Keratinocyte (primary cell): ENCODE data around the gene NAXD.

Experiments
- CTCF ChIP-seq, 3 experiments: IDR thresholded peaks in 1 of 3; conservative IDR thresholded peaks in 1 of 3; optimal IDR thresholded peaks in 1 of 3; 2 replicates in 2 of 3; 3 replicates in 1 of 3; pipeline versions ENCODE3 to v1.5.1; 2011; ENCODE audit warnings: low read length in 3 of 3, mild to moderate bottlenecking in 3 of 3, moderate library complexity in 2 of 3, control low read depth in 1 of 3, inconsistent platforms in 1 of 3; ENCODE audit not compliant: insufficient read depth in 2 of 3; ENCODE audit errors: extremely low read depth in 1 of 3
- EZH2 ChIP-seq: IDR thresholded peaks from one replicate; pipeline ENCODE4 v1.6.1; 2012; ENCODE audit warnings: inconsistent platforms, mild to moderate bottlenecking, low read length, moderate library complexity

DNA sequence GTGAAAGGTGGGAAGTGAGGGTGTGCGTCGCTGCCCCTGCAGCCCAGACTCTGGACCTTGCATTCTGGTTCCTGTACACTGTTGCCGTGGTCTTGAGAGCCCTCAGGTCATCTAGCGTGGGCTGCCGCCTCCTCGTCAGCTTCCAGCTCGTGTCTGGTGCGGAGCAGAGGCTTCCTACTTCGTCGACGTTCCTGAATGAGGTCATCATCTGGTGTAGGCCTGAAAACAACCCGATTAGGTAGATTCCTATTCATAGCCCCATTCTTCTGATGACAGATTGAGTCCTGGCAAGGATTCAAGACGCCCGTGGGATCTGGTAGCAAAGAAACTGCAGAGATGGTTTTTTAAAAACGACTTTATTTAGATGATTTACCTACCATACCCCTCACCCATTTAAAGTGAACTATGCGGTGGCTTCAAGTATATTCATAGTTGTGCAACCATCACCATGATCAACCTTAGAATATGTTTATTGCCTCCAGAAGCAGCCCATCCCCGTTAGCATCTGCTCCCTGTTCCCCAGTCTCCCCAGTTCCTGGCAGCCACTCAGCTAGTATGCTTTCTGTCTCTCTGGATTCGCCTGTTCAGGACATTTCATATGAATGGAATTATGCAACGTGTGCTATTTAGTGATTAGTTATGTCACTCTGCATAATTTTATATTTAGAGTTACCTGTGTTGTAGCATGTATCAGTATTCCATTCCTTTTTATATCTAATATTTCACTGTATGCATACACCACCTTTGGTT is 13.8 kb downstream of the NAXD start:
- TF ChIP-seq CTCF (optimal IDR thresholded peaks at IDR 0.05 in 1 of 3, IDR thresholded peaks at IDR 0.05 in 1 of 3, conservative IDR thresholded peaks at IDR 0.05 in 1 of 3; ENCODE audit: extremely low read depth in 1 of 3, insufficient read depth in 2 of 3, low read length in 3 of 3) (no peak), EZH2 (no peak)
